HG03064 (cell line): ENCODE data around the gene GNG8.

Source experiments
- ATAC-seq: cut with Tn5 transposase; IDR thresholded peaks from one replicate; pipeline ENCODE4 v1.9.1; 2021; ENCODE audit warnings: low read depth; ENCODE audit not compliant: unreplicated experiment

Gene GNG8

DNA sequence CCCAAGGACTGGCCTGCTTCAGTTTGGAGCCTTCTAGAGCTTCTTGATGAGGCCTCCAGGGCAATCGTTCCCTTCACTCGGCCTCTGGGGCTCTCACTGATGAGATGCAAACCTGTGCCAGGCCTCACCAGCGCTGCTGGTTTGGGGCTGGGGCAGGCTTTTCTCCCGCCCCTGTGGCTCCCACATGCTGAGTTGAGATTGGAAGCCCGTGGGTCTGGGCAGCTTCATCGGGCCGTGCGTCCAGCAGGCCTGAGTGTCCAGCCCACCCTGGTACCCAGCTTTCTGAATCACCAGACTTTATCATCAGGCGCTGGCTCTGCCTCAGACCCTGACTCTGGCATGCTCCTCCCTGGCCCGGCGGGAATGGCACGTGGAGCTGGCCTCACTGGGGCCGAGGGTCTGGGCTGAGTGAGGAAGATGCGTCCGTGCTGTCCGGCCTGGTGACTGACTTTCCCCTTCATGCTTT is 30.6 kb downstream of the GNG8 start:
- no peak for ATAC-seq

- no peak for ATAC-seq
These were observed 31.1 kb downstream of the GNG8 start for GRCh38 chr19:46604781-46605355.

DNA sequence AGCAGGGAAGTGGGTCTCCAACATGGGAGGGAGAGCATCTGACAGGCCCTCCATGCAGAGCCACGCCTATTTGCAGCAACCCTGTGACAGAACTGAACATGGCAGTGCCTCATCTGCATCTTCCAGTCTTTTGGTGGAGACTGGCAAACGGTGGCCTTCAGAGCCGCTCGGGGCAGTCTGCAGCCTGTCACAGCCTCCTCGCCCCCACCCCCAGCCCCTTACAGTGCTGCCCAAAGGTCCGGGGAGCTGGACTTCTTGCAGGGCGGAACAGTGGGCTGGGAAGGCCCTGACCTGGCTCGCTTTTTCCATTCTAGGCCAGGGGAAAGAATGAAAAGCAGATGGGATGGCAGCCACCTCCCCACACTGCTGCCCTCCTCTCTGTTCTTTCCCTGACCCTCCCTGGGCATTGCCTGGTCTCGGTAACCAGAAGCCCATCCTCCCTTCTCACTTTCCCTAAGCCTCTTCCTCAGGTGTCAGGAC is 32.2 kb downstream of the GNG8 start:
- no peak for ATAC-seq

GRCh38 chr19:46603195-46603637 is 32.8 kb downstream of the GNG8 start:
- ATAC-seq, result no peak

- no peak for ATAC-seq
These were observed 33.4 kb downstream of the GNG8 start for GRCh38 chr19:46602392-46603194.

DNA sequence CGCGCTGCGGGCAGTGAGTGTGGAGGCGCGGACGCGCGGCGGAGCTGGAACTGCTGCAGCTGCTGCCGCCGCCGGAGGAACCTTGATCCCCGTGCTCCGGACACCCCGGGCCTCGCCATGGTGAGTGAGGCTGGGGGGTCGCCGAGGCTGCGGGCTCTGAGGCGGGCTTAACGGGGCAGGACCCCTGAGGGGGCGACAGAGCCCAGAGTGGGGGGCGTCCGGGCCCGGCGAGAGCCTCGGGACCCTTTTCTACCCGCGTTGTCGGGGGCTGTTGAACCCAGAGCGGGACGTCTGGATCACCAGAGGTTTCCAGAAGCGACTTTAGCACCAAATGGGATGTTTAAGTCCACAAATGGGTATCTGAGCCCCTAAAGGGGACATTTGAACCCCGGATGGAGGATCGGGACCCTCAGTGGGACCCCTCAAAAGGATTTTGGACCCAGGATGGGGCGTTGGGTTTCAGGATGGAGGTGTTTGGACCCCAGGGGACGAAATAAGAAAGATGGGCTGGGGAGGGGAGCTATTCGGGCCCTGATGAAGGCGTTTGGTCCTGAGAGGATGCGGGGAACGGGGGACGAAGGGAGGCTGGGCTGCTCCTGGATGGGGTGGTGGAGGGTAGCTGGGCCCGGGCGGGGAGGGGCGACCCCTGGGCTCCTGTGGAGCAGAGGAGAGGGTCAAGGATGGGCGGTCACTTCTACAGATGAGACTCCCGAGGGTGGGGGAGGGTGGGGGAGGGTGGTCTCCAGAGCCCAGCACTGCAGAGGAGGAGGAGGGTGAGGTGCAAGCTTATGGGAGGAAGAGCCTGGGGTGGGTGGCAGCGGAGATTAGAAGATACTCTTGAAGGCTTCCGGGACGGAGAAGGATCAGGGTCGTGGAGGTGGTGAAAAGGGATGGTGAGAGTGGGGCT is 34.4 kb downstream of the GNG8 start, which contains the start of gene CALM3:
Gene CALM3, plus strand, starts transcription at position 13 of the 907 bp plus-strand sequence. Its CDS starts 105 bp downstream, at position 118.
- ATAC-seq, result no peak

GRCh38 chr19:46600384-46601317 is 35.4 kb downstream of the GNG8 start:
- peak; percentile 73 for ATAC-seq

GRCh38 chr19:46599716-46600373 is 36.2 kb downstream of the GNG8 start:
- no peak for ATAC-seq

GRCh38 chr19:46598372-46598917 is 37.6 kb downstream of the GNG8 start:
- no peak for ATAC-seq

DNA sequence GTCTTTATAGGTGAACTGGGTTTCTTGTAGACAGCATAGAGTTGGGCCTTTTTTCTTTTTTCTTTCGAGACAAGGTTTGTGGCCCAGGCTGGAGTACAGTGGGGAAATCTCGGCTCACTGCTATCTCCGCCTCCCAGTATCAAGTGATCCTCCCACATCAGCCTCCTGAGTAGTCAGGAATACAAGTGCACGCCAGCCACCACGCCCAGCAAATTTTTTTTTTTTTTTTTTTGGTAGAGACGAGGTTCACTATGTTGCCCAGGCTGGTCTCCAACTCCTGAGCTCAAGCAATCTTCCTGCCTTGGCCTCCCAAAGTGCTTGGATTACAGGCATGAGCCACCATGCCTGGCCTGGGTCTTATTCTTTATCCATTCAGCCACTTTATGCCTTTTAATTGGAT is 40.0 kb downstream of the GNG8 start:
- ATAC-seq, result no peak

GRCh38 chr19:46591870-46592269 is 44.1 kb downstream of the GNG8 start:
- no peak for ATAC-seq

- ATAC-seq, result no peak
These were observed 44.7 kb downstream of the GNG8 start for GRCh38 chr19:46591254-46591653.

GRCh38 chr19:46587861-46588260 is 48.1 kb downstream of the GNG8 start:
- no peak for ATAC-seq

GRCh38 chr19:46586294-46586693 is 49.7 kb downstream of the GNG8 start:
- ATAC-seq, result no peak

GRCh38 chr19:46585539-46585938 is 50.5 kb downstream of the GNG8 start:
- ATAC-seq, result no peak
